Measurements from ENCODE around the gene ROCK2. TPM values are rescaled to one million over a fixed set of nuclear protein-coding genes. Genes with fewer than 3 reads are reported as not detected.

ROCK2 gene
- polyA plus RNA-seq, 3 donors, result 2.8 to 10.2 (median 4.3) TPM

GRCh38 chr2:11201969-11202368 lies 142.5 kb downstream of the ROCK2 start:
- Mint-ChIP-seq H3K9me3 (peaks cover 0 to 2% (median 0%) of the 10 kb centered on the region in 7 donors), H3K4me1 (peaks cover 28% of the 10 kb centered on the region), H3K27ac (no peak overlapping the region), H3K4me3 (no peak overlapping the region), H3K36me3 (peaks cover 35 to 45% of the 10 kb centered on the region in 2 donors), H3K27me3 (ENCODE audit: low read depth in 3 of 3) (no peaks in the 10 kb centered on the region)
- Histone ChIP-seq H3K27ac (ENCODE audit: low read depth in 1 of 2, low read length in 2 of 2) (no peak overlapping the region), H3K9me3 (replicated peaks in 1 of 2; ENCODE audit: control insufficient read depth in 1 of 2, insufficient read depth in 1 of 2, low read length in 2 of 2) (no peaks in the 10 kb centered on the region), H3K4me2 (replicated peaks; ENCODE audit: extremely low read depth, low read length, poor library complexity, severe bottlenecking) (no peak overlapping the region), H4K20me1 (ENCODE audit: insufficient read depth, low read length) (no peaks in the 10 kb centered on the region), H3K79me2 (ENCODE audit: insufficient read depth, low read length) (no peaks in the 10 kb centered on the region), H3K36me3 (replicated peaks in 1 of 2; ENCODE audit: control insufficient read depth in 1 of 2, insufficient read depth in 2 of 2, low read length in 2 of 2) (peaks cover 37 to 54% of the 10 kb centered on the region in 2 donors), H2AFZ (ENCODE audit: insufficient read depth, low read depth, low read length, poor library complexity, severe bottlenecking) (no peak overlapping the region), H3K9ac (ENCODE audit: insufficient read depth, low read length, poor library complexity, severe bottlenecking) (no peak overlapping the region), H3K27me3 (ENCODE audit: control insufficient read depth in 2 of 2, insufficient read depth in 2 of 2, low read length in 2 of 2) (no peaks in the 10 kb centered on the region), H3K4me3 (replicated peaks in 1 of 3; ENCODE audit: low read depth in 2 of 3, low read length in 3 of 3) (no peak overlapping the region), H3K4me1 (ENCODE audit: control insufficient read depth in 1 of 2, insufficient read depth in 2 of 2, low read length in 2 of 2) (peaks cover 25 to 26% of the 10 kb centered on the region in 2 donors)
- TF ChIP-seq, protein P1, sequence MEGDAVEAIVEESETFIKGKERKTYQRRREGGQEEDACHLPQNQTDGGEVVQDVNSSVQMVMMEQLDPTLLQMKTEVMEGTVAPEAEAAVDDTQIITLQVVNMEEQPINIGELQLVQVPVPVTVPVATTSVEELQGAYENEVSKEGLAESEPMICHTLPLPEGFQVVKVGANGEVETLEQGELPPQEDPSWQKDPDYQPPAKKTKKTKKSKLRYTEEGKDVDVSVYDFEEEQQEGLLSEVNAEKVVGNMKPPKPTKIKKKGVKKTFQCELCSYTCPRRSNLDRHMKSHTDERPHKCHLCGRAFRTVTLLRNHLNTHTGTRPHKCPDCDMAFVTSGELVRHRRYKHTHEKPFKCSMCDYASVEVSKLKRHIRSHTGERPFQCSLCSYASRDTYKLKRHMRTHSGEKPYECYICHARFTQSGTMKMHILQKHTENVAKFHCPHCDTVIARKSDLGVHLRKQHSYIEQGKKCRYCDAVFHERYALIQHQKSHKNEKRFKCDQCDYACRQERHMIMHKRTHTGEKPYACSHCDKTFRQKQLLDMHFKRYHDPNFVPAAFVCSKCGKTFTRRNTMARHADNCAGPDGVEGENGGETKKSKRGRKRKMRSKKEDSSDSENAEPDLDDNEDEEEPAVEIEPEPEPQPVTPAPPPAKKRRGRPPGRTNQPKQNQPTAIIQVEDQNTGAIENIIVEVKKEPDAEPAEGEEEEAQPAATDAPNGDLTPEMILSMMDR (IDR thresholded peaks at IDR 0.05), result no peak
- DNase-seq, result no peak
- WGBS (ENCODE audit: insufficient coverage), result 100% methylated on average over 2 of the region's 5 CpGs
- intact Hi-C loops (cut with micrococcal nuclease), result loop anchor here in 1 of 2 donors (10.0 kb wide), 1 partner anchor 47 kb away; the partner anchor contains the start of gene SLC66A3

- Mint-ChIP-seq H3K4me3 (no peak overlapping the region), H3K27me3 (ENCODE audit: low read depth in 3 of 3) (no peaks in the 10 kb centered on the region), H3K9me3 (peaks cover 0 to 2% (median 0%) of the 10 kb centered on the region in 7 donors), H3K4me1 (peaks cover 33% of the 10 kb centered on the region), H3K27ac (peak overlapping the region in 1 of 7 donors; percentile 48), H3K36me3 (peaks cover 33 to 46% of the 10 kb centered on the region in 2 donors)
- TF ChIP-seq, protein P1 (IDR thresholded peaks at IDR 0.05), result no peak
- Histone ChIP-seq H3K4me2 (replicated peaks; ENCODE audit: extremely low read depth, low read length, poor library complexity, severe bottlenecking) (no peak overlapping the region), H3K4me3 (replicated peaks in 1 of 3; ENCODE audit: low read depth in 2 of 3, low read length in 3 of 3) (no peak overlapping the region), H3K27me3 (ENCODE audit: control insufficient read depth in 2 of 2, insufficient read depth in 2 of 2, low read length in 2 of 2) (no peaks in the 10 kb centered on the region), H3K9me3 (replicated peaks in 1 of 2; ENCODE audit: control insufficient read depth in 1 of 2, insufficient read depth in 1 of 2, low read length in 2 of 2) (no peaks in the 10 kb centered on the region), H4K20me1 (ENCODE audit: insufficient read depth, low read length) (no peaks in the 10 kb centered on the region), H2AFZ (ENCODE audit: insufficient read depth, low read depth, low read length, poor library complexity, severe bottlenecking) (no peak overlapping the region), H3K36me3 (replicated peaks in 1 of 2; ENCODE audit: control insufficient read depth in 1 of 2, insufficient read depth in 2 of 2, low read length in 2 of 2) (peaks cover 37 to 52% of the 10 kb centered on the region in 2 donors), H3K9ac (ENCODE audit: insufficient read depth, low read length, poor library complexity, severe bottlenecking) (no peak overlapping the region), H3K4me1 (ENCODE audit: control insufficient read depth in 1 of 2, insufficient read depth in 2 of 2, low read length in 2 of 2) (peaks cover 35% of the 10 kb centered on the region in 2 donors), H3K27ac (ENCODE audit: low read depth in 1 of 2, low read length in 2 of 2) (no peak overlapping the region), H3K79me2 (ENCODE audit: insufficient read depth, low read length) (no peaks in the 10 kb centered on the region)
- intact Hi-C loops (cut with micrococcal nuclease), result loop anchor here in 1 of 2 donors (10.0 kb wide), 1 partner anchor 46 kb away; the partner anchor contains the start of gene SLC66A3
- 100% methylated on average over 1 of the region's 2 CpGs for WGBS (ENCODE audit: insufficient coverage)
- DNase-seq, result no peak
These were observed 143.8 kb downstream of the ROCK2 start for GRCh38 chr2:11200651-11201050.
